Endodermal cell (in vitro differentiated cells): ENCODE measurements around the gene STAT3. TPM values are rescaled to one million over a fixed set of nuclear protein-coding genes. Genes with fewer than 3 reads are reported as not detected.

Experiments used
- DNase-seq: peaks from one replicate; pipeline ENCODE4 v3.0.0-alpha.2; 2017
- H3K27ac ChIP-seq: 2 replicates; pipeline ENCODE4 v1.5.1; 2013; ENCODE audit warnings: mild to moderate bottlenecking, low read depth, low read length, moderate library complexity
- H3K27me3 ChIP-seq: 2 replicates; pipeline ENCODE4 v1.6.1; 2013; ENCODE audit warnings: mild to moderate bottlenecking, low read length, moderate library complexity; ENCODE audit not compliant: insufficient read depth, control insufficient read depth, poor library complexity, severe bottlenecking
- H3K36me3 ChIP-seq: 2 replicates; pipeline ENCODE4 v1.7.0; 2013; ENCODE audit warnings: mild to moderate bottlenecking, low read length, moderate library complexity; ENCODE audit not compliant: control insufficient read depth, insufficient read depth
- H3K4me1 ChIP-seq: one replicate; pipeline ENCODE4 v1.7.0; 2013; ENCODE audit warnings: low read length; ENCODE audit not compliant: control insufficient read depth, insufficient read depth
- H3K4me3 ChIP-seq: 2 replicates; pipeline ENCODE4 v1.5.1; 2013; ENCODE audit warnings: mild to moderate bottlenecking, low read length, moderate library complexity
- H3K9ac ChIP-seq: 2 replicates; pipeline ENCODE4 v1.6.1; 2013; ENCODE audit warnings: mild to moderate bottlenecking, low read length, moderate library complexity; ENCODE audit not compliant: poor library complexity, severe bottlenecking; ENCODE audit errors: extremely low read depth
- H3K9me3 ChIP-seq: 2 replicates; pipeline ENCODE4 v1.6.1; 2013; ENCODE audit warnings: mild to moderate bottlenecking, low read length, moderate library complexity; ENCODE audit not compliant: control insufficient read depth
- H3K27ac Mint-ChIP-seq: 2 replicates; pipeline ENCODE4 v1.8.0; 2020; ENCODE audit warnings: mixed read lengths
- H3K27me3 Mint-ChIP-seq: 2 replicates; pipeline ENCODE4 v1.8.0; 2021; ENCODE audit warnings: mild to moderate bottlenecking, mixed read lengths; ENCODE audit not compliant: insufficient read depth
- H3K36me3 Mint-ChIP-seq: 2 replicates; pipeline ENCODE4 v1.8.0; 2020; ENCODE audit warnings: low read depth, mixed read lengths
- H3K4me1 Mint-ChIP-seq: 2 replicates; pipeline ENCODE4 v1.8.0; 2020; ENCODE audit warnings: mixed read lengths
- H3K4me3 Mint-ChIP-seq: 2 replicates; pipeline ENCODE4 v1.8.0; 2020; ENCODE audit warnings: mild to moderate bottlenecking, moderate library complexity, mixed read lengths
- H3K9me3 Mint-ChIP-seq: 2 replicates; pipeline ENCODE4 v1.8.0; 2020; ENCODE audit warnings: mild to moderate bottlenecking, mixed read lengths
- WGBS, 2 experiments: methylation state at CpG; one replicate each; pipeline versions ENCODE4 v1.1.5 to v1.1.7; 2013; ENCODE audit warnings: missing lambda C conversion rate in 2 of 2, mixed read lengths in 1 of 2; ENCODE audit not compliant: insufficient coverage in 1 of 2, insufficient read length in 1 of 2; 5-methylcytosine and 5-hydroxymethylcytosine counted together
- total RNA-seq, 2 donors: library from RNA; stranded (reverse); fragmentation: NEBNext Ultra II Directional in 1 of 2; extraction: Animal tissue kit (Norgen Biotek cat#: 25700) in 1 of 2; gene quantifications; 2 replicates in 1 of 2; 3 replicates in 1 of 2; pipeline ENCODE4 v1.2.1, GENCODE V29; 2021
- TF ChIP-seq, protein P1 (sequence below): fragments of 200-600 bp; sonication (generic); conservative IDR thresholded peaks from 2 replicates; pipeline ENCODE4 v1.5.0; 2021; ENCODE audit warnings: antibody characterized with exemption, mild to moderate bottlenecking

STAT3 gene
- total RNA-seq, 2 donors from 2014 or later = 27.5 to 32.4 TPM

DNA sequence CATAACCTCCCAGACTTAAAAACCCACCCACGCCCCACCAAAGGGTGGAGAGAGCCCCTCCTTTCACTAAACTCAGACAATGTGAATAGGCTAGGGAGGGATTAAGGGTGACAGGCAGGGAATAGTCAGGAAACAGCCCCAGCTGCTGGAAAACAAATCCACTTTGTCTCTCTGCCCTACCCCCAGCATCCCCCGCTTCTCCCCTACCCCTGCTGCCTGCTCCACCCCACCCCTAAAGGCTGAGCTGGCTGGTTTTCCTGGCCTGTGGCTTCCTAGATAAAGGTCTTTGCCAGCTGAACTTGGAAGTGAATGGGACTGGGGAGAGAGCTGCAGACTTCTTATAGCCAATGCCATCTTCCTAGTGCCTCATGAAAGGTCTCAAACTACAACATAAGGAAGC is 19.8 kb upstream of the STAT3 start:
- H3K36me3 ChIP-seq = no peaks in the 10 kb centered on the region
- Mint-ChIP-seq H3K4me1 (peaks cover 3% of the 10 kb centered on the region), H3K27ac (no peak overlapping the region), H3K36me3 (no peaks in the 10 kb centered on the region), H3K9me3 (no peaks in the 10 kb centered on the region), H3K27me3 (peaks cover 26% of the 10 kb centered on the region), H3K4me3 (no peak overlapping the region)
- no peak overlapping the region for H3K27ac ChIP-seq
- H3K9me3 ChIP-seq = no peaks in the 10 kb centered on the region
- H3K4me3 ChIP-seq = no peak overlapping the region
- H3K27me3 ChIP-seq = peaks cover 16% of the 10 kb centered on the region
- no peaks in the 10 kb centered on the region for H3K4me1 ChIP-seq
- WGBS, 2 experiments = 0% methylated on average over 1 of the region's 2 CpGs; no CpG with 5 or more reads in 1 of the 2 experiments
- DNase-seq = peak; percentile 78
- no peak overlapping the region for H3K9ac ChIP-seq
- TF ChIP-seq, protein P1, sequence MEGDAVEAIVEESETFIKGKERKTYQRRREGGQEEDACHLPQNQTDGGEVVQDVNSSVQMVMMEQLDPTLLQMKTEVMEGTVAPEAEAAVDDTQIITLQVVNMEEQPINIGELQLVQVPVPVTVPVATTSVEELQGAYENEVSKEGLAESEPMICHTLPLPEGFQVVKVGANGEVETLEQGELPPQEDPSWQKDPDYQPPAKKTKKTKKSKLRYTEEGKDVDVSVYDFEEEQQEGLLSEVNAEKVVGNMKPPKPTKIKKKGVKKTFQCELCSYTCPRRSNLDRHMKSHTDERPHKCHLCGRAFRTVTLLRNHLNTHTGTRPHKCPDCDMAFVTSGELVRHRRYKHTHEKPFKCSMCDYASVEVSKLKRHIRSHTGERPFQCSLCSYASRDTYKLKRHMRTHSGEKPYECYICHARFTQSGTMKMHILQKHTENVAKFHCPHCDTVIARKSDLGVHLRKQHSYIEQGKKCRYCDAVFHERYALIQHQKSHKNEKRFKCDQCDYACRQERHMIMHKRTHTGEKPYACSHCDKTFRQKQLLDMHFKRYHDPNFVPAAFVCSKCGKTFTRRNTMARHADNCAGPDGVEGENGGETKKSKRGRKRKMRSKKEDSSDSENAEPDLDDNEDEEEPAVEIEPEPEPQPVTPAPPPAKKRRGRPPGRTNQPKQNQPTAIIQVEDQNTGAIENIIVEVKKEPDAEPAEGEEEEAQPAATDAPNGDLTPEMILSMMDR = no peak

DNA sequence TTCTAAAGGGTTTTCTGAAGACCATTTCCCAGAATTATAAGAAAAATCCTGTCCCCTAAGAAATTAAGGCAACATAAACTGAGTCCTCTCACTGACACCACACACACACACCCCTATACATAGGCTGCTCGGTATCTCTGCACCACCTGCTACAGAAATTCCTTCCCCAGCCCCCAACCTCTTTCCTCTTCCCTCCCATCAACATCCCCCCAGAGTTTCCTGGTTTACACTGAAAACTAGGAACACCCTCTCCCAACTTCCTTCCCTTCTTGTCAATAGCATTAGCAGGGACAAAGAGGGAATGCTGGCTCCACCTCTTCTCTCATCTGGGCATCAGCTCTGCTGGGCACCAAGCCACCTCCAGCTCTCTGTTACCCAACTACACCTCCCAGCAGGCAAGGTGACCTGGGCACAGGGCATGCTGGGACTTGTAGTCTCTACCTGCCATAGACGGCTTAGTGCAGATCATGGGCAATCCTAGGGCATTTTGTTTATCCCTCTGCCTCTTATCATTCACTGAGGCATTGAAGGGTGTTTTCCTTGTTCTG is 19.1 kb upstream of the STAT3 start:
- Histone ChIP-seq H3K36me3 (no peaks in the 10 kb centered on the region), H3K9ac (no peak overlapping the region), H3K27me3 (peaks cover 16% of the 10 kb centered on the region), H3K27ac (no peak overlapping the region), H3K9me3 (no peaks in the 10 kb centered on the region), H3K4me3 (no peak overlapping the region), H3K4me1 (no peaks in the 10 kb centered on the region)
- DNase-seq = peak; percentile 94
- Mint-ChIP-seq H3K4me1 (peaks cover 9% of the 10 kb centered on the region), H3K27me3 (peaks cover 30% of the 10 kb centered on the region), H3K4me3 (no peak overlapping the region), H3K36me3 (no peaks in the 10 kb centered on the region), H3K9me3 (no peaks in the 10 kb centered on the region), H3K27ac (no peak overlapping the region)
- TF ChIP-seq, protein P1 = no peak
- WGBS, 2 experiments = 23 to 40% methylated on average over 2 of the region's 2 CpGs

DNA sequence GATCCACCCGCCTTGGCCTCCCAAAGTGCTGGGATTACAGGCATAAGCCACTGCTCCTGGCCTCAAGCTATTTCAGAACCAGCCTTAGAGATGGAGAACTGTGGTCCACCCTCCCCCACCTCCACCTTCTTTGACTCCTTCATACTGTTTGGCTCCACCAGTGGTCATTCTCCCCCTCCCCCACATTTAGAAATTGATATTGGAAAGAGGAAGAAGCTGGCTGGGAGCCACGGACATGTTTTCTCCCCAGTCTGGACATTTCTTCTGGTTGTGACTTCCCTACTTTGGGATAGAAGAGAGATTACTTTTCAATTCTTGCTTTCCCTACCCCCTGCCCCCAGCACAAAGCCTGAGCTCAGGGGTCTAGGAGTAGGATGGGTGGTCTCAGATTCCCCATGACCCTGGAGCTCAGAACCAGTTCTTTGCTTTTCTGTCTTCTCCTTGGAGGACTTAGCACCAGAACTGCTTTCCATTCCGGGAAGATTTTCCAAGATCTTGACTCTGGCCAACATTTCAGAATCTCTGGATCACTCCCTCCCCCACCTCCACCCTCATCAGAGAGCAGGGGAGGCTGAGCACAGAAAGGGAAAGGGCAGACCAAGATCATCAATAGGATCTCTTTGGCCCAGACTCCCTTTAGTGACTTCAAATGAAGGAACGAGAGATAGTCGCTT is 18.5 kb upstream of the STAT3 start:
- TF ChIP-seq, protein P1 = no peak
- DNase-seq = peak; percentile 39
- peaks cover 32% of the 10 kb centered on the region for H3K27me3 Mint-ChIP-seq
- H3K27ac ChIP-seq = no peak overlapping the region
- no peak overlapping the region for H3K9ac ChIP-seq
- no peaks in the 10 kb centered on the region for H3K36me3 ChIP-seq
- no peak overlapping the region for H3K27ac Mint-ChIP-seq
- no peaks in the 10 kb centered on the region for H3K36me3 Mint-ChIP-seq
- no peaks in the 10 kb centered on the region for H3K4me1 ChIP-seq
- peaks cover 16% of the 10 kb centered on the region for H3K27me3 ChIP-seq
- H3K9me3 ChIP-seq = no peaks in the 10 kb centered on the region
- H3K9me3 Mint-ChIP-seq = no peaks in the 10 kb centered on the region
- no peak overlapping the region for H3K4me3 ChIP-seq
- WGBS, 2 experiments = 88 to 97% methylated on average over 4 of the region's 5 CpGs
- H3K4me1 Mint-ChIP-seq = peaks cover 15% of the 10 kb centered on the region
- H3K4me3 Mint-ChIP-seq = no peak overlapping the region
